Measurements from ENCODE around the gene FXR2. TPM values are rescaled to one million over a fixed set of nuclear protein-coding genes. Genes with fewer than 3 reads are reported as not detected.

Gene FXR2
- total RNA-seq, 1 experiment from 2014 or later: 36.4 TPM

- Mint-ChIP-seq H3K4me1 (peaks cover 10 to 17% of the 10 kb centered on the region in 2 experiments), H3K36me3 (ENCODE audit: insufficient read depth in 1 of 3, low read depth in 3 of 3) (no peaks in the 10 kb centered on the region), H3K9me3 (peaks cover 0 to 3% of the 10 kb centered on the region in 2 experiments; a peak in 2 of 5 replicates), H3K4me3 (no peak overlapping the region), H3K27ac (no peak overlapping the region; a peak in 1 of 7 replicates), H3K27me3 (ENCODE audit: low read depth) (peaks cover 41% of the 10 kb centered on the region)
- Histone ChIP-seq H3T11ph (ENCODE audit: low read length) (no peak overlapping the region), H3K23me2 (ENCODE audit: insufficient read length, low read depth, low read length, poor library complexity, severe bottlenecking) (peaks cover 11% of the 10 kb centered on the region), H3K56ac (ENCODE audit: insufficient read length, low read depth, low read length) (no peak overlapping the region), H2BK120ac (ENCODE audit: low read depth, low read length, poor library complexity, severe bottlenecking) (no peak overlapping the region), H3K4me1 (ENCODE audit: insufficient read depth, low read length) (no peaks in the 10 kb centered on the region), H3K79me2 (ENCODE audit: insufficient read depth, low read length) (no peaks in the 10 kb centered on the region), H4K91ac (ENCODE audit: insufficient read length, low read depth, low read length) (no peak overlapping the region), H4K5ac (ENCODE audit: insufficient read length, low read depth, low read length) (no peak overlapping the region), H2BK15ac (ENCODE audit: low read depth, low read length) (no peak overlapping the region), H3K4ac (ENCODE audit: low read depth, low read length) (no peak overlapping the region), H4K8ac (replicated peaks; ENCODE audit: insufficient read length, low read depth, low read length) (no peak overlapping the region), H3K18ac (ENCODE audit: insufficient read length, low read depth, low read length) (no peak overlapping the region), H3K4me2 (ENCODE audit: insufficient read depth, insufficient read length, low read length) (no peak overlapping the region), H3K9me3 (ENCODE audit: control insufficient read depth, low read depth, low read length) (no peaks in the 10 kb centered on the region), H2BK5ac (ENCODE audit: insufficient read length, low read length) (no peak overlapping the region), H3K14ac (ENCODE audit: insufficient read depth, low read length) (no peak overlapping the region), H3K27me3 (ENCODE audit: insufficient read depth, low read length) (peaks cover 5% of the 10 kb centered on the region), H2AFZ (ENCODE audit: low read length) (no peak overlapping the region), H2BK12ac (ENCODE audit: insufficient read length, low read depth, low read length) (no peak overlapping the region), H3K27ac (ENCODE audit: insufficient read length, low read depth, low read length) (no peak overlapping the region), H2BK20ac (ENCODE audit: low read depth, low read length, poor library complexity, severe bottlenecking) (no peak overlapping the region), H3K9ac (ENCODE audit: extremely low read depth, insufficient read length, low read length) (no peak overlapping the region), H2AK5ac (ENCODE audit: insufficient read length, low read length) (no peak overlapping the region), H3K79me1 (ENCODE audit: insufficient read depth, low read depth, low read length, poor library complexity, severe bottlenecking) (no peaks in the 10 kb centered on the region), H4K20me1 (ENCODE audit: control insufficient read depth, insufficient read depth, insufficient read length) (no peaks in the 10 kb centered on the region), H3K23ac (ENCODE audit: insufficient read length, low read depth, low read length) (no peak overlapping the region)
- no peak for TF ChIP-seq CTCF (conservative IDR thresholded peaks at IDR 0.05)
- no peak for DNase-seq
- WGBS (ENCODE audit: extremely low coverage, insufficient read length, low lambda C conversion rate): no CpG with 5 or more reads among the region's 9 CpGs
These were observed 31.8 kb upstream of the FXR2 start for GRCh38 chr17:7646457-7646856.

All from H9 (cell line).